GM23338 (cell line): ENCODE data around the gene NUDT16.

Experiments used
- CREB1 ChIP-seq: fragments of 250-450 bp; sonication (Bioruptor Pico); IDR thresholded peaks from 2 replicates; pipeline ENCODE4 v1.5.0; 2020; ENCODE audit warnings: low read depth, mild to moderate bottlenecking, moderate library complexity
- CTCF ChIP-seq, 2 experiments: fragments of 200-600 bp in 1 of 2; sonication (generic) in 1 of 2; conservative IDR thresholded peaks; 2 replicates each; pipeline versions ENCODE4 v1.5.1 to v1.6.1; 2016 to 2017; ENCODE audit warnings: antibody characterized with exemption in 2 of 2, low read depth in 2 of 2, mild to moderate bottlenecking in 2 of 2, moderate library complexity in 1 of 2
- ETS1 ChIP-seq: IDR thresholded peaks from 2 replicates; pipeline ENCODE4 v1.6.1; 2016; ENCODE audit warnings: antibody characterized with exemption
- POLR2AphosphoS5 ChIP-seq: IDR thresholded peaks from 2 replicates; pipeline ENCODE4 v1.6.1; 2016; ENCODE audit warnings: antibody characterized with exemption, low read depth

GRCh38 chr3:131394400-131394799 is 12.8 kb downstream of the NUDT16 start:
- TF ChIP-seq CTCF (conservative IDR thresholded peaks at IDR 0.05; ENCODE audit: low read depth in 2 of 2) = no peak
- TF ChIP-seq ETS1 = no peak
- TF ChIP-seq POLR2AphosphoS5 = no peak
- TF ChIP-seq CREB1 (CRISPR knock-in tag) = no peak
